GM19452 (cell line): ENCODE results near the gene ATRNL1.
A peak's percentile ranks its signal among the peaks of the same experiment; 100 is the strongest.
"Not testable (repeated sequence)": the region's sequence is repeated elsewhere in the genome, so short reads cannot be mapped to it uniquely, and the experiment has no call there.

Source experiments
- ATAC-seq: cut with Tn5 transposase; IDR thresholded peaks from one replicate; pipeline ENCODE4 v1.9.1; 2021; ENCODE audit not compliant: unreplicated experiment

ATRNL1 gene

GRCh38 chr10:115214829-115215228 is 121.7 kb downstream of the ATRNL1 start:
- no peak for ATAC-seq

DNA sequence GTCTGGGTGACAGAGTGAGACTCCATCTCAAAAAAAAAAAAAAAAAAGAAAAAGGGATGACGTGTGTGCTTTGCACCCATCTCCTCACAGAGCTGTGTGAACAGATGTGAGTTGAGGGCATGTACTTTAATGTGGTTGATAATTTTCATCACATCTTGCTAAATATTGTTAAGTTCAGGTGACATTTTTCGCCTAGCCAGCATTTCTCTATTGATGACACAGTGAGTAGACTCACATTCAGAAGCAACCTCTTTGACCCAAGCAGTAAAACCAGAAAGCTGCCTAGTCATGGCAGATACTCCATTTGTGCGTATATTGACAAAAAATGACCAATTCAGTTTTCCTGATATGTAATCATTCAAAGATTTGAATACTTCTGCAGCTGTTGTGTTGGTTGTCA is 126.0 kb downstream of the ATRNL1 start:
- no peak for ATAC-seq

- ATAC-seq, result no peak
These were observed 128.9 kb downstream of the ATRNL1 start for GRCh38 chr10:115222039-115222438.

DNA sequence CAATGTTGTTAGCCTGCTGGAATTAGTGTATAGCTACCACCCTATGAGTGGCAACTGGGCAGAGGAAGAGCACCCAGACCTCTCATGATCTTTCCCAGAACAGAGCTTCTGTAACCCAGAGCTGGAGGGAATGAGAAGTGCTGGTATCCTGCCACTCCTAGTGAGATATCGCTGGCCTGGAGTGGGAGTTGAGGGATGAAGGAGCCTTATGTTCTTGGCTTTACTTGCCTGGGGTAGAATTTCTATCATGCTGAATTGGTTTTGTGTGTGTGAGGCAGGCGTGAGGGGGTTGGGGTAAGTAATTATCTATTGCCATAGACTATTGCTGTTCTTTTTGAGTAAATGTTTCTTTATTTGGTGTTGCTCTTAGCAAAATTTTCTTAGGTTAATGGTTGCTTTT is 146.6 kb downstream of the ATRNL1 start:
- no peak for ATAC-seq

- no peak for ATAC-seq
These were observed 157.6 kb downstream of the ATRNL1 start for GRCh38 chr10:115250784-115251183.

GRCh38 chr10:115253765-115254164 is 160.6 kb downstream of the ATRNL1 start:
- ATAC-seq, result not testable (repeated sequence)

GRCh38 chr10:115272482-115272881 is 179.3 kb downstream of the ATRNL1 start:
- no peak for ATAC-seq

DNA sequence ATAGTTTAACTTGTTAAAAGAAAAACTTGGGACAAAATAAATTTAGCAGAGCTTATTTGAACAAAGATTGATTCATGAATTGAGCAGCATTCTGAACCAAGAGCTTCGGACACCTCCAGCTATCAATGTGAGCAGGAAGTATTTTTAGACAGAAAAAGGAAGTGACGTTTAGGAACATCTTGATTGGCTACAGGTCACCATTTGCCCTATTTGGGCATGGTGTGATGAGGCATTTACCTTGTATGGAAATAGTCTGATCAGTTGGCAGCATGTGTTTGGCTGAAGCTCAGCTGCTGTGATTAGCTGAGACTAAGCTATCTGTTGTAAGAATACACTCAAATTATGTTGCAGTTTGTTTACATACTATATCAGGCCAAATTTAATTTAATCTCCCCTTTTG is 185.1 kb downstream of the ATRNL1 start:
- ATAC-seq, result no peak

GRCh38 chr10:115295213-115295805 is 202.1 kb downstream of the ATRNL1 start:
- ATAC-seq, result no peak

DNA sequence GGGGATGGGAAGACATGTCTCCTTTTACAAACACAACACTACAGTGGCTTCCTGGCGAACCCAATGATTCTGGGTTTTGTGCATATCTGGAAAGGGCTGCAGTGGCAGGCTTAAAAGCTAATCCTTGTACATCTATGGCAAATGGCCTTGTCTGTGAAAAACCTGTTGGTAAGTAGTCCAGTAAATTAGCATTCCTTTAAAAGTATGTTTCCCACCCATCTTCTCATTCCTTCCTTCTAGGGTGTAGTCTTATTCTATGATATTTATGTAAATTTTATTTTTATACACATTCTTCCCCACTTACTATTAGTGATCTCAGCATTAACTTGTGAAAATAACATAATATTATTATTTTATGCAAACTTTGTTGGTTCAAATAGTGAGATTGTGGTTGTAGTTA is 206.9 kb downstream of the ATRNL1 start:
- ATAC-seq, result no peak

DNA sequence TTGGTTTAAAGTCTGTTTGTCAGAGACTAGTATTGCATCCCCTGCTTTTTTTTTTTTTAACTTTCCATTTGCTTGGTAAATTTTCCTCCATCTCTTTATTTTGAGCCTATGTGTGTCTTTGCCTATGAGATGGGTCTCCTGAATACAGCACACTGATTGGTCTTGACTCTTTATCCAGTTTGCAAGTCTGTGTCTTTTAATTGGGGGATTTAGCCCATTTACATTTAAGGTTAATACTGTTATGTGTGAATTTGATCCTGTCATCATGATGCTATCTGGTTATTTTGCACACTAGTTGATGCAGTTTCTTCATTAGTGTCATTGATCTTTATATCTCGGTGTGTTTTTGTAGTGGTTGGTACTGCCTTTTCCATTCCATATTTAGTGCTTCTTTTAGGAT is 226.5 kb downstream of the ATRNL1 start:
- not testable (repeated sequence) for ATAC-seq

- ATAC-seq, result no peak
These were observed 228.2 kb downstream of the ATRNL1 start for GRCh38 chr10:115321360-115321759.

- ATAC-seq, result no peak
These were observed 235.2 kb downstream of the ATRNL1 start for GRCh38 chr10:115328331-115328730.

GRCh38 chr10:115335366-115335765 is 242.2 kb downstream of the ATRNL1 start:
- ATAC-seq, result no peak

DNA sequence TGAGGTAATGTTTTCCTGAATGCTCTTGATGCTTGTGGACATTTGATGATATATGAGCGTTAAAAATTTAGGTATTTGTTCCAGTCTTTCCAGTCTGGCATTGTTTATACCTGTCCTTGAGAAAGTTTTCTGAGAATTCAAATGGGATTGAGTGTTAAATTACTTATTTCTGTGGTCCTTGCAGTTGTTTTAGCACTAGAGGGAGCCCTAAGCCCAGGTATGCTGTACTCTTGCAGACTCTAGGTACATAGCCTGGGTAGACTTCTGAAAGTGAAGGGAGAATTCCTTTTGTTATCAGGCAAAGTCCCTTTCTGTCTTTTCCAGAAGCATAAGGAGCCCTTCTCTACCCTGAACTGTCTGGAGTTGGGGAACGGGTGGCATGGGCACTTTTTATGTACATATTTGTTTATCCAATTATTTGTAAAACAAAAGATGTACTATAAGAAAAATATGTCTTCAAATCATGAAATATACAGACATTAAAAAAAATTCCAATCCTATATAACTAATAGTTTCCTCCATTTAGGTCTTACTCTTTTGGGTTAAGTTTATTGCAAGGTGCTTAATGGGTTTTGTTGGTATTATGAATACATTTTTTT is 262.1 kb downstream of the ATRNL1 start:
- ATAC-seq, result peak; percentile 78

- not testable (repeated sequence) for ATAC-seq
These were observed 274.8 kb downstream of the ATRNL1 start for GRCh38 chr10:115367920-115368319.

GRCh38 chr10:115379064-115379463 is 285.9 kb downstream of the ATRNL1 start:
- no peak for ATAC-seq

DNA sequence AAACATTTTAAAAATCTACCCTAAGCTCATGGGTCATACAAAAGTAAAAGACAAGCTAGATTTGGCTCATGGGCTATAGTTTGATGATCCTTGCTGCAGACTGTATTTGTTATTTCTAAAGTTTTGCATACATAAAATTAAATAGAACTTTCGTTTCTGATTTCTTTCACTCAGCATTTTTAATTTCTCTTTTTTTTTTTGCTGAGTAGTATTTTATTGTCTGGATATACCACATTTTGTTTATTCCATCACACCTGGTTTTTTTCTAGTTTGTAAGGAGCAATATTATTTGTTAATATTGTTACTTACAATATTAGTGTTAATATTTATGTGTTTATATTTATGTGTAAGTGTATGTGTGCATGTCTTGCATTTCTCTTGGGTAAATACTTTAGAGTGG is 291.5 kb downstream of the ATRNL1 start:
- ATAC-seq, result no peak

- no peak for ATAC-seq
These were observed 297.4 kb downstream of the ATRNL1 start for GRCh38 chr10:115390607-115391006.

DNA sequence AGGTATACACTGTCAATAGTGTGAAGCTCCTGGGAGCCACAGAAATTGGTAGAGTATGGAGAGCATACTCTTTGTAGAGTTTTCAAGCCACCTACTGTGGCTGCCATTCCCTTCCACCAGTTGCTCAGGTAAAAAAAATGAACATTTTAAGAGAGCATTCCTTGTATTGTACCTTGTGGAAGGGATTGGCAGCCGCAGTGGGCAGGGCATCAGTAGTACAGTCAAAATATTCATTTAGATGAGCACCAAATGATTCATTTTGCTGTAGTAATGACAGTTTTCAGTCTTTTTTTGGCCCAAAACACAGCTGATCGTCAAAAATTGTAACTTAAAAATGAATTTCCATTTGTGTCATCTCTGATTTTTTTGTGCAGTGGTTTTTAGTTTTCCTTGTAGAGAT is 304.9 kb downstream of the ATRNL1 start:
- ATAC-seq, result no peak

GRCh38 chr10:115402699-115403098 is 309.5 kb downstream of the ATRNL1 start:
- ATAC-seq, result no peak

GRCh38 chr10:115405838-115406237 is 312.7 kb downstream of the ATRNL1 start:
- not testable (repeated sequence) for ATAC-seq

GRCh38 chr10:115409347-115409746 is 316.2 kb downstream of the ATRNL1 start:
- ATAC-seq, result no peak
